Measurements from ENCODE around the gene SHISAL1. TPM values are rescaled to one million over a fixed set of nuclear protein-coding genes. Genes with fewer than 3 reads are reported as not detected.

SHISAL1 gene
- total RNA-seq, 1 experiment from 2014 or later, result 1.6 TPM

- Mint-ChIP-seq H3K27ac (ENCODE audit: low read depth, unreplicated experiment) (no peak overlapping the region), H3K27me3 (ENCODE audit: insufficient read depth, unreplicated experiment) (peaks cover 64% of the 10 kb centered on the region), H3K9me3 (ENCODE audit: unreplicated experiment) (peaks cover 13% of the 10 kb centered on the region), H3K4me3 (ENCODE audit: unreplicated experiment) (no peak overlapping the region), H3K36me3 (ENCODE audit: insufficient read depth, unreplicated experiment) (no peaks in the 10 kb centered on the region), H3K4me1 (ENCODE audit: insufficient read depth, unreplicated experiment) (no peaks in the 10 kb centered on the region)
- intact Hi-C loops (cut with micrococcal nuclease), result no loop called here
- ChIA-PET POLR2A (no interaction called here), CTCF (no interaction called here)
- no TSS peak for BruUV-seq (replicated peaks)
- TF ChIP-seq, protein P1, sequence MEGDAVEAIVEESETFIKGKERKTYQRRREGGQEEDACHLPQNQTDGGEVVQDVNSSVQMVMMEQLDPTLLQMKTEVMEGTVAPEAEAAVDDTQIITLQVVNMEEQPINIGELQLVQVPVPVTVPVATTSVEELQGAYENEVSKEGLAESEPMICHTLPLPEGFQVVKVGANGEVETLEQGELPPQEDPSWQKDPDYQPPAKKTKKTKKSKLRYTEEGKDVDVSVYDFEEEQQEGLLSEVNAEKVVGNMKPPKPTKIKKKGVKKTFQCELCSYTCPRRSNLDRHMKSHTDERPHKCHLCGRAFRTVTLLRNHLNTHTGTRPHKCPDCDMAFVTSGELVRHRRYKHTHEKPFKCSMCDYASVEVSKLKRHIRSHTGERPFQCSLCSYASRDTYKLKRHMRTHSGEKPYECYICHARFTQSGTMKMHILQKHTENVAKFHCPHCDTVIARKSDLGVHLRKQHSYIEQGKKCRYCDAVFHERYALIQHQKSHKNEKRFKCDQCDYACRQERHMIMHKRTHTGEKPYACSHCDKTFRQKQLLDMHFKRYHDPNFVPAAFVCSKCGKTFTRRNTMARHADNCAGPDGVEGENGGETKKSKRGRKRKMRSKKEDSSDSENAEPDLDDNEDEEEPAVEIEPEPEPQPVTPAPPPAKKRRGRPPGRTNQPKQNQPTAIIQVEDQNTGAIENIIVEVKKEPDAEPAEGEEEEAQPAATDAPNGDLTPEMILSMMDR (IDR thresholded peaks at IDR 0.05; ENCODE audit: unreplicated experiment), result no peak
- no peak for DNase-seq (ENCODE audit: unreplicated experiment)
These were observed 107.0 kb downstream of the SHISAL1 start for GRCh38 chr22:44205516-44206329.

- TF ChIP-seq, protein P1 (IDR thresholded peaks at IDR 0.05; ENCODE audit: unreplicated experiment), result no peak
- CTCF ChIA-PET, result interaction anchor here (0.7 kb wide), 1 partner anchor 420 kb away, joined by 3 read pairs; no protein-coding TSS in a partner anchor
- no peaks in the 10 kb centered on the region for H3K4me1 Mint-ChIP-seq (ENCODE audit: insufficient read depth, unreplicated experiment)
- H3K4me3 Mint-ChIP-seq (ENCODE audit: unreplicated experiment), result no peak overlapping the region
- no peak for DNase-seq (ENCODE audit: unreplicated experiment)
- POLR2A ChIA-PET, result no interaction called here
- intact Hi-C loops (cut with micrococcal nuclease), result no loop called here
- H3K36me3 Mint-ChIP-seq (ENCODE audit: insufficient read depth, unreplicated experiment), result no peaks in the 10 kb centered on the region
- peaks cover 68% of the 10 kb centered on the region for H3K27me3 Mint-ChIP-seq (ENCODE audit: insufficient read depth, unreplicated experiment)
- H3K9me3 Mint-ChIP-seq (ENCODE audit: unreplicated experiment), result peaks cover 12% of the 10 kb centered on the region
- no TSS peak for BruUV-seq (replicated peaks)
- no peak overlapping the region for H3K27ac Mint-ChIP-seq (ENCODE audit: low read depth, unreplicated experiment)
These were observed 107.8 kb downstream of the SHISAL1 start for GRCh38 chr22:44204739-44205515.

DNA sequence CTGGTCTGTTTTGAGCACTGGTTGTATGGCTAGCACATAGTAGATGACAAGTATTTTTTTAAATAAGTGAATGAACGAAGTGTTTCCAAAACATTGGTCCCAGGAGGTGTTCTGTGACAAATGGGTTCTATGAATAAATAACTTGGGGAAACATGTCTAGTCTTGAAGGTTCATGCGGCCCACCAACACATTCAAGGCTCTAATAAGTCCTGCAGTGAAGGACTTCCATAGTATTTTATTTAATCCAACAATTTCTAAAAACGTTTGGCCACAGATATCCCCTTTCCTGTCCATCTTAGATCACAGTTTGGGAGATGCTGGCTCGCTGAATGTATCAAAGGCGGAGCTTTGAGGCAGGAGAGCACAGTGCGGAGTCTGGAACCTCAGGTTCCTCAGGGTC lies 109.5 kb downstream of the SHISAL1 start:
- H3K27me3 Mint-ChIP-seq (ENCODE audit: insufficient read depth, unreplicated experiment), result peaks cover 68% of the 10 kb centered on the region

More for the DNA sequence above, 109.5 kb downstream of the SHISAL1 start:
- Mint-ChIP-seq H3K9me3 (ENCODE audit: unreplicated experiment) (no peaks in the 10 kb centered on the region), H3K4me3 (ENCODE audit: unreplicated experiment) (no peak overlapping the region), H3K27ac (ENCODE audit: low read depth, unreplicated experiment) (no peak overlapping the region), H3K4me1 (ENCODE audit: insufficient read depth, unreplicated experiment) (no peaks in the 10 kb centered on the region), H3K36me3 (ENCODE audit: insufficient read depth, unreplicated experiment) (no peaks in the 10 kb centered on the region)
- BruUV-seq (replicated peaks), result no TSS peak
- TF ChIP-seq, protein P1 (IDR thresholded peaks at IDR 0.05; ENCODE audit: unreplicated experiment), result no peak
- CTCF ChIA-PET, result no interaction called here
- no peak for DNase-seq (ENCODE audit: unreplicated experiment)
- POLR2A ChIA-PET, result interaction anchor here (1.2 kb wide), 1 partner anchor 22 kb away, joined by 3 read pairs; the partner anchor contains the start of gene PARVG
- intact Hi-C loops (cut with micrococcal nuclease), result no loop called here
